Measurements from ENCODE around the gene ANKRD29. TPM values are rescaled to one million over a fixed set of nuclear protein-coding genes. Genes with fewer than 3 reads are reported as not detected.
"Not testable (repeated sequence)": the region's sequence is repeated elsewhere in the genome, so short reads cannot be mapped to it uniquely, and the experiment has no call there.

ANKRD29 gene
- total RNA-seq, 1 experiment from 2014 or later, result 4.3 TPM

DNA sequence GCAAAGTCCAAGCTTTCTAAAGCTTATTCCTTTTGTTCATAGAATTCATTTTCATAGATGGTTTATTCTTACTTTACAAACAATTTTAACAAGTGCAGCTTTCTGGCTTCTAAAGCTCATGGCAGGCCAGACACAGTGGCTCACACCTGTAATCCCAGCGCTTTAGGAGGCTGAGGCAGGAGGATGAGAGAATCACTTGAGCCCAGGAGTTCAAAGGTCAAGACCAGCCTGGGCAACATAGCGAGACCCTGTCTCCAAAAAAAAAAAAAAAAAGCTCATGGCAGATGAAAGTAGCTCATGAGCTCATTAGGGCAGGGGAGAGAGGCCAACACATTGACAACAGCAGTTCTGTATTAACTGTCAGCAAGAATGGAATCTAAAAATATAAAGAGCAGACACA, 48.3 kb downstream of the ANKRD29 start:
- H3K4me3 ChIP-seq, result no peak overlapping the region
- DNase-seq, result no peak
- TF ChIP-seq EZH2 (IDR thresholded peaks at IDR 0.05; ENCODE audit: low read depth), result no peak
- TF ChIP-seq, protein P1, sequence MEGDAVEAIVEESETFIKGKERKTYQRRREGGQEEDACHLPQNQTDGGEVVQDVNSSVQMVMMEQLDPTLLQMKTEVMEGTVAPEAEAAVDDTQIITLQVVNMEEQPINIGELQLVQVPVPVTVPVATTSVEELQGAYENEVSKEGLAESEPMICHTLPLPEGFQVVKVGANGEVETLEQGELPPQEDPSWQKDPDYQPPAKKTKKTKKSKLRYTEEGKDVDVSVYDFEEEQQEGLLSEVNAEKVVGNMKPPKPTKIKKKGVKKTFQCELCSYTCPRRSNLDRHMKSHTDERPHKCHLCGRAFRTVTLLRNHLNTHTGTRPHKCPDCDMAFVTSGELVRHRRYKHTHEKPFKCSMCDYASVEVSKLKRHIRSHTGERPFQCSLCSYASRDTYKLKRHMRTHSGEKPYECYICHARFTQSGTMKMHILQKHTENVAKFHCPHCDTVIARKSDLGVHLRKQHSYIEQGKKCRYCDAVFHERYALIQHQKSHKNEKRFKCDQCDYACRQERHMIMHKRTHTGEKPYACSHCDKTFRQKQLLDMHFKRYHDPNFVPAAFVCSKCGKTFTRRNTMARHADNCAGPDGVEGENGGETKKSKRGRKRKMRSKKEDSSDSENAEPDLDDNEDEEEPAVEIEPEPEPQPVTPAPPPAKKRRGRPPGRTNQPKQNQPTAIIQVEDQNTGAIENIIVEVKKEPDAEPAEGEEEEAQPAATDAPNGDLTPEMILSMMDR (conservative IDR thresholded peaks at IDR 0.05), result no peak
- no peaks in the 10 kb centered on the region for H3K9me3 ChIP-seq (ENCODE audit: insufficient read depth, low read depth)
- peaks cover 6% of the 10 kb centered on the region; the same call in 1 of the 2 replicates for H3F3A ChIP-seq (ENCODE audit: insufficient read depth, low read depth)
- no peak overlapping the region for H3K4me2 ChIP-seq
- H3K4me1 ChIP-seq (replicated peaks; ENCODE audit: insufficient read depth), result peaks cover 12% of the 10 kb centered on the region
- ChIA-PET POLR2A (ENCODE audit: unreplicated experiment) (no interaction called here), CTCF (interaction anchor here (0.6 kb wide), 1 partner anchor 945 kb away, joined by 3 read pairs; no protein-coding TSS in a partner anchor)
- no peaks in the 10 kb centered on the region for H4K20me1 ChIP-seq (ENCODE audit: insufficient read depth)
- H2AFZ ChIP-seq, result no peak overlapping the region
- no peak overlapping the region for H3K27ac ChIP-seq
- intact Hi-C loops (cut with micrococcal nuclease; ENCODE audit: unreplicated experiment), result no loop called here
- H3K36me3 ChIP-seq (ENCODE audit: low read depth), result no peaks in the 10 kb centered on the region
- no peaks in the 10 kb centered on the region for H3K79me2 ChIP-seq (ENCODE audit: low read depth)
- BruUV-seq (replicated peaks), result no TSS peak
- H3K9me2 ChIP-seq (ENCODE audit: insufficient read depth), result no peaks in the 10 kb centered on the region
- no peaks in the 10 kb centered on the region for H3K27me3 ChIP-seq (ENCODE audit: insufficient read depth, low read depth)

DNA sequence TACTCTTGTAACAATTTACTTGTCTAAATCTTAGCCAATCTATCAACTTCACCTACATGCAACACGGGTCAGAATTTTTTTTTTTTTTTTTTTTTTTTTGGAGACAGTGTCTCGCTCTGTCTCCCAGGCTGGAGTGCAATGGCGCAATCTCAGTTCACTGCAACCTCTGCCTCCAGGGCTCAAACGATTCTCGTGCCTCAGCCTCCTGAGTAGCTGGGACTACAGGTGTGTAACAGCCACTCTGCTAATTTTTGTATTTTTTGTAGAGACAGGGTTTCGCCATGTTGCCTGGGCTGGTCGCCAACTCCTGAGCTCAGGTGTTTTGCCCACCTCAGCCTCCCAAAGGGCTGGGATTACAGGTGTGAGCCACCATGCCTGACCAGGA, 49.6 kb downstream of the ANKRD29 start:
- H2AFZ ChIP-seq; H3K4me3 ChIP-seq; DNase-seq; H3K36me3 ChIP-seq (ENCODE audit: low read depth); H3K27ac ChIP-seq; BruUV-seq (replicated peaks); H3K9me3 ChIP-seq (ENCODE audit: insufficient read depth, low read depth); H3K9me2 ChIP-seq (ENCODE audit: insufficient read depth); intact Hi-C loops (cut with micrococcal nuclease; ENCODE audit: unreplicated experiment); H3K4me2 ChIP-seq; H3F3A ChIP-seq (ENCODE audit: insufficient read depth, low read depth); H4K20me1 ChIP-seq (ENCODE audit: insufficient read depth); H3K79me2 ChIP-seq (ENCODE audit: low read depth); H3K27me3 ChIP-seq (ENCODE audit: insufficient read depth, low read depth): not testable (repeated sequence)
- CTCF ChIA-PET, result interaction anchor here (1.1 kb wide), 1 partner anchor 90 kb away, joined by 3 read pairs; no protein-coding TSS in a partner anchor
- H3K4me1 ChIP-seq (replicated peaks; ENCODE audit: insufficient read depth), result peaks cover 14% of the 10 kb centered on the region
- POLR2A ChIA-PET (ENCODE audit: unreplicated experiment), result interaction anchor here (0.8 kb wide), 1 partner anchor 273 kb away, joined by 4 read pairs; no protein-coding TSS in a partner anchor

DNA sequence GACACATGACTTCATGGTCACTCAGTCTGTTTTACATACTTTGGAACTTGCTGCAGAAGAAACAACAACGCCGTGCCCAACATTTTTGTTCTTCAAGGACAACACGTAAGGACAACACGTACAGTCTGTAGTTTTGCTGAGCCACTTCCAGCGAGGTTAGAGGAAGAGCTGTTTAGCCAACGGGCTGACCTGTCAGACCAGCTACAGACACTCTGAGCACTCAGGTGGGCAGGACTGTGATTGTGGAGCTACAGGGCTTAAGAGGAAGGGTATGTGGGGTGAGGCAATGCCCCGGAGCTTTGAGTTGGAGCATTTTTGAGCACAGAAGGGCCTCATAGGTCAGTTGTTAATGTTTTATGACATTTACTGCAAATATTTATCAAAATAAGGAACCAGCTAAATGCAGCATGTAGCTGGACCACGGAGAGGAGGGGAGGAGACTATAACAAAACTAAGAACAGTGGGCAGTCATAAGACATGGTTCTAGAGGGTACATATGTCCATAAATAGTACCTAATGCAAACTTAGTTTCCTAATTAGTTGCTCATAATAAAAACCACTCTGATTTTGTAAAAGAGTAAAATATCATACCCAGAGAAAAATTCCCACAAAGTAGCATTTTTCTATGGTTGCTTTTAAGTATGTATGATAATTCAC, 50.1 kb downstream of the ANKRD29 start:
- Histone ChIP-seq H3K4me2 (0 out of 2 replicates have a peak overlapping the region, but pooled peaks have one; percentile 19), H3K79me2 (ENCODE audit: low read depth) (no peaks in the 10 kb centered on the region), H3K4me1 (replicated peaks; ENCODE audit: insufficient read depth) (peaks cover 14% of the 10 kb centered on the region), H3K4me3 (no peak overlapping the region), H3K36me3 (ENCODE audit: low read depth) (no peaks in the 10 kb centered on the region), H4K20me1 (ENCODE audit: insufficient read depth) (no peaks in the 10 kb centered on the region), H2AFZ (no peak overlapping the region), H3K9me3 (ENCODE audit: insufficient read depth, low read depth) (no peaks in the 10 kb centered on the region), H3K27me3 (ENCODE audit: insufficient read depth, low read depth) (no peaks in the 10 kb centered on the region), H3K9me2 (ENCODE audit: insufficient read depth) (no peaks in the 10 kb centered on the region), H3K27ac (no peak overlapping the region), H3F3A (ENCODE audit: insufficient read depth, low read depth) (peaks cover 9% of the 10 kb centered on the region; the same call in 1 of the 2 replicates)
- BruUV-seq (replicated peaks), result no TSS peak
- intact Hi-C loops (cut with micrococcal nuclease; ENCODE audit: unreplicated experiment), result no loop called here
- DNase-seq, result peak in 1 of 2 experiments; percentile 46
- TF ChIP-seq EZH2 (IDR thresholded peaks at IDR 0.05; ENCODE audit: low read depth), result no peak
- TF ChIP-seq, protein P1 (conservative IDR thresholded peaks at IDR 0.05), result no peak
- CTCF ChIA-PET, result interaction anchor here (1.1 kb wide), 1 partner anchor 91 kb away, joined by 3 read pairs; no protein-coding TSS in a partner anchor
- POLR2A ChIA-PET (ENCODE audit: unreplicated experiment), result interaction anchor here (0.8 kb wide), 1 partner anchor 273 kb away, joined by 4 read pairs; no protein-coding TSS in a partner anchor
